Gastroesophageal sphincter (tissue), 4 donors: ENCODE results near the gene FAM83F. TPM values are rescaled to one million over a fixed set of nuclear protein-coding genes. Genes with fewer than 3 reads are reported as not detected.

Experiments used
- ATAC-seq: fragments of 150-250 bp; one replicate; pipeline ENCODE4 v1.9.1; 2016; ENCODE audit warnings: mild to moderate bottlenecking, moderate library complexity
- H3K27ac ChIP-seq, 4 donors: fragments of 200-600 bp; sonication (generic) in 3 of 4; 1 replicate in 3 of 4; 2 replicates in 1 of 4; pipeline ENCODE4 v1.5.1; 2016 to 2019
- H3K27me3 ChIP-seq: fragments of 200-600 bp; sonication (generic); one replicate; pipeline ENCODE4 v1.5.1; 2019
- H3K36me3 ChIP-seq, 2 donors: fragments of 200-600 bp; sonication (generic); one replicate each; pipeline ENCODE4 v1.5.1; 2019; ENCODE audit warnings: control low read depth in 1 of 2
- H3K4me1 ChIP-seq, 3 donors: fragments of 200-600 bp; sonication (generic); 1 replicate in 2 of 3; 2 replicates in 1 of 3; pipeline ENCODE4 v1.5.1; 2016 to 2019; ENCODE audit warnings: control low read depth in 2 of 3
- H3K4me3 ChIP-seq, 2 donors: fragments of 200-600 bp; sonication (generic); one replicate each; pipeline ENCODE4 v1.5.1; 2019; ENCODE audit warnings: mild to moderate bottlenecking in 1 of 2, moderate library complexity in 1 of 2
- H3K9me3 ChIP-seq, 3 donors: fragments of 200-600 bp; sonication (generic); one replicate each; pipeline ENCODE4 v1.5.1; 2017 to 2019; ENCODE audit warnings: control low read depth in 2 of 3
- EP300 ChIP-seq: sonication (generic); formaldehyde crosslinking; IDR thresholded peaks from one replicate; pipeline ENCODE4 v1.6.1; 2017; ENCODE audit warnings: antibody characterized with exemption, mild to moderate bottlenecking
- POLR2A ChIP-seq, 2 donors: fragments of 450-650 bp; IDR thresholded peaks; one replicate each; pipeline ENCODE4 v1.6.1; 2017; ENCODE audit warnings: antibody characterized with exemption in 2 of 2, mild to moderate bottlenecking in 2 of 2, moderate library complexity in 1 of 2
- POLR2AphosphoS5 ChIP-seq: sonication (generic); formaldehyde crosslinking; IDR thresholded peaks from one replicate; pipeline ENCODE4 v1.6.1; 2017; ENCODE audit warnings: antibody characterized with exemption
- WGBS, 2 donors: methylation state at CpG; one replicate each; pipeline ENCODE4 v1.1.5; 2018; ENCODE audit warnings: low coverage in 1 of 2; 5-methylcytosine and 5-hydroxymethylcytosine counted together
- total RNA-seq, 4 donors: library from RNA; depleted of rRNA; stranded (reverse); fragments of >200 nt; gene quantifications; one replicate each; pipeline ENCODE4 v1.1.0, GENCODE V29; 2016
- TF ChIP-seq, protein P1 (sequence below), 4 experiments: fragments of 200-600 bp in 2 of 4; fragments of 450-650 bp in 2 of 4; sonication (generic) in 1 of 4; IDR thresholded peaks; one replicate each; pipeline ENCODE4 v1.5.1; 2017 to 2019; ENCODE audit warnings: antibody characterized with exemption in 4 of 4, mild to moderate bottlenecking in 2 of 4, moderate library complexity in 2 of 4

The FAM83F gene
- total RNA-seq, 4 donors from 2014 or later, result 0.46 to 4.2 (median 0.81) TPM

DNA sequence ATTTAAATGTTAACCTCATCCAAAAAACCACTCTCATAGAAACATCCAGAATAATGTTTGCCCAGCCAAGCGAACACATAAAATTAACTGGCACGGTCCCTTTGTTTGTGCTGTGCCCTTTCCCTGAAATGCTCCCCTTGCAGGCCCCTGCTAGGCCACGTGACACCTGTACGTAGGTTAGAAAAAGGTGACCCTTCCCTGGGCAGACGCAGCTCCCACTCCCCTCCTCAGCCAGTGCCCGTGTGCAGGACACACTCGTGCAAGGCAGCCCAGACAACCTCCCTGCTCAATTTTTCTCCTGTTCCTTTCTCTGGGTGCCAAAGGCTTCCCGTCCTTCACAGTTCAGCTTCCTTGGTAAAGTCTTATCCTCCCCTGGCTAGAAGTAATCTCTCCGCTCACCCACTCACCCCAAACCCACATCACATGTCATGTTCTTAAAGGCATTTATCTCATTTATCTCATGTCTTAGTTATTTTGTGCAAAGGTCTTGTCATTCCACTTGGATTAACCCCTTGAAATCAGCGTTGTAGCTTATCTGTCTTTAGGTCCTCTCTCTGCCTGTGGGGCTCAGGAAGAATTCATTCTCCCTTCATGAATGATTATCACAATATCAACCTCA, 20.7 kb downstream of the FAM83F start:
- ATAC-seq, result no peak
- 57 to 69% methylated on average over 7 to 10 of the region's 10 CpGs for WGBS, 2 donors
- no peaks in the 10 kb centered on the region for H3K9me3 ChIP-seq
- H3K27me3 ChIP-seq, result peaks cover 76% of the 10 kb centered on the region
- H3K36me3 ChIP-seq, result no peaks in the 10 kb centered on the region
- H3K4me1 ChIP-seq, result no peaks in the 10 kb centered on the region
- TF ChIP-seq EP300, result no peak
- TF ChIP-seq, protein P1, sequence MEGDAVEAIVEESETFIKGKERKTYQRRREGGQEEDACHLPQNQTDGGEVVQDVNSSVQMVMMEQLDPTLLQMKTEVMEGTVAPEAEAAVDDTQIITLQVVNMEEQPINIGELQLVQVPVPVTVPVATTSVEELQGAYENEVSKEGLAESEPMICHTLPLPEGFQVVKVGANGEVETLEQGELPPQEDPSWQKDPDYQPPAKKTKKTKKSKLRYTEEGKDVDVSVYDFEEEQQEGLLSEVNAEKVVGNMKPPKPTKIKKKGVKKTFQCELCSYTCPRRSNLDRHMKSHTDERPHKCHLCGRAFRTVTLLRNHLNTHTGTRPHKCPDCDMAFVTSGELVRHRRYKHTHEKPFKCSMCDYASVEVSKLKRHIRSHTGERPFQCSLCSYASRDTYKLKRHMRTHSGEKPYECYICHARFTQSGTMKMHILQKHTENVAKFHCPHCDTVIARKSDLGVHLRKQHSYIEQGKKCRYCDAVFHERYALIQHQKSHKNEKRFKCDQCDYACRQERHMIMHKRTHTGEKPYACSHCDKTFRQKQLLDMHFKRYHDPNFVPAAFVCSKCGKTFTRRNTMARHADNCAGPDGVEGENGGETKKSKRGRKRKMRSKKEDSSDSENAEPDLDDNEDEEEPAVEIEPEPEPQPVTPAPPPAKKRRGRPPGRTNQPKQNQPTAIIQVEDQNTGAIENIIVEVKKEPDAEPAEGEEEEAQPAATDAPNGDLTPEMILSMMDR (IDR thresholded peaks at IDR 0.05), result no peak
- TF ChIP-seq POLR2A (IDR thresholded peaks at IDR 0.05), result no peak
- no peak for TF ChIP-seq POLR2AphosphoS5
- no peak overlapping the region for H3K4me3 ChIP-seq
- no peak overlapping the region for H3K27ac ChIP-seq

- Histone ChIP-seq H3K27me3 (peaks cover 75% of the 10 kb centered on the region), H3K36me3 (no peaks in the 10 kb centered on the region), H3K4me1 (no peaks in the 10 kb centered on the region), H3K9me3 (no peaks in the 10 kb centered on the region), H3K4me3 (no peak overlapping the region), H3K27ac (no peak overlapping the region)
- WGBS, 2 donors, result 79 to 93% methylated on average over 2 to 4 of the region's 6 CpGs
- ATAC-seq, result no peak
- TF ChIP-seq EP300 (no peak), POLR2A (IDR thresholded peaks at IDR 0.05) (no peak), POLR2AphosphoS5 (no peak)
- TF ChIP-seq, protein P1 (IDR thresholded peaks at IDR 0.05), result no peak
Measured at GRCh38 chr22:40018051-40018450, 23.3 kb downstream of the FAM83F start.

DNA sequence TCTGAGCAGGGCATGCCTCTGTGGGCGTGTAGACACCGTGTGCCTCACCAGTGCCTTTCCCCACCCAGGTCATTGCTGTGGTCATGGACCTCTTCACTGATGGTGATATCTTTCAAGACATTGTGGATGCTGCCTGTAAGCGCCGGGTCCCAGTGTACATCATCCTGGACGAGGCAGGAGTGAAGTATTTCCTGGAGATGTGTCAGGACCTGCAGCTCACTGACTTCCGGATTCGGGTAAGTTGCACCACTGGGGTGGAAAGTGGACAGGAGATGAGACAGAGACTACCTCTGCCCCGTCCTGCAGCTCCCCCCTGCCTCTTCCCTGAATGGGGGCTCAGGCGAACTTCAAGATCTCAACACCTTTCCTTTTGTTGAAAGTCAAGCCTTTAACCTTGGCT, 24.3 kb downstream of the FAM83F start:
- peaks cover 85% of the 10 kb centered on the region for H3K27me3 ChIP-seq
- WGBS, 2 donors, result 93 to 100% methylated on average over 1 to 3 of the region's 9 CpGs
- ATAC-seq, result no peak
- TF ChIP-seq, protein P1 (IDR thresholded peaks at IDR 0.05), result no peak
- TF ChIP-seq EP300, result no peak
- TF ChIP-seq POLR2A (IDR thresholded peaks at IDR 0.05), result no peak
- no peak for TF ChIP-seq POLR2AphosphoS5
- H3K27ac ChIP-seq, result no peak overlapping the region
- H3K4me1 ChIP-seq, result no peaks in the 10 kb centered on the region
- H3K4me3 ChIP-seq, result no peak overlapping the region
- no peaks in the 10 kb centered on the region for H3K9me3 ChIP-seq
- H3K36me3 ChIP-seq, result no peaks in the 10 kb centered on the region

- no peak for ATAC-seq
- WGBS, 2 donors, result 62% methylated on average over 2 of the region's 7 CpGs; no CpG with 5 or more reads in 1 of the 2 donors
- no peak overlapping the region for H3K27ac ChIP-seq
- H3K4me1 ChIP-seq, result peaks cover 0 to 8% (median 0%) of the 10 kb centered on the region in 3 donors
- TF ChIP-seq EP300 (no peak), POLR2AphosphoS5 (no peak), POLR2A (IDR thresholded peaks at IDR 0.05) (no peak)
- TF ChIP-seq, protein P1 (IDR thresholded peaks at IDR 0.05), result no peak
- H3K36me3 ChIP-seq, result no peaks in the 10 kb centered on the region
- no peaks in the 10 kb centered on the region for H3K9me3 ChIP-seq
- H3K4me3 ChIP-seq, result no peak overlapping the region
- peaks cover 75% of the 10 kb centered on the region for H3K27me3 ChIP-seq
Measured at GRCh38 chr22:40020956-40021355, 26.2 kb downstream of the FAM83F start.

DNA sequence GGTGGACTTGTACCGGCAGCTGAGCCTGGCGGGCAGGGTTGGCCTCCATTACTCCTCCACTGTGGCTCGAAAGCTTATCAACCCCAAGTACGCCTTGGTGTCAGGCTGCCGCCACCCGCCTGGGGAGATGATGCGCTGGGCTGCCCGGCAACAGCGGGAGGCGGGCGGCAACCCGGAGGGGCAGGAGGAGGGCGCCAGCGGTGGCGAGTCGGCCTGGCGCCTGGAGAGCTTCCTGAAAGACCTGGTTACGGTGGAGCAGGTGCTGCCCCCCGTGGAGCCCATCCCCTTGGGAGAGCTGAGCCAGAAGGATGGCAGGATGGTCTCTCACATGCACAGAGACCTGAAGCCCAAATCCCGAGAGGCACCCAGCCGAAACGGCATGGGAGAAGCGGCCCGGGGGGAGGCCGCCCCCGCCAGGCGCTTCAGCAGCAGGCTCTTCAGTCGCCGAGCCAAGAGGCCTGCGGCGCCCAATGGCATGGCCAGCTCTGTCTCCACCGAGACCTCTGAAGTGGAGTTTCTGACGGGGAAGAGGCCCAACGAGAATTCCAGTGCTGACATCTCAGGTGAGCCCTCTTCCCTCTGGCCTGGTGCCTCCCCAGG, 26.7 kb downstream of the FAM83F start:
- Histone ChIP-seq H3K9me3 (no peaks in the 10 kb centered on the region), H3K27ac (no peak overlapping the region), H3K4me1 (peaks cover 0 to 8% (median 0%) of the 10 kb centered on the region in 3 donors), H3K36me3 (no peaks in the 10 kb centered on the region), H3K27me3 (peaks cover 70% of the 10 kb centered on the region), H3K4me3 (no peak overlapping the region)
- no peak for ATAC-seq
- 90% methylated on average over 2 of the region's 34 CpGs; no CpG with 5 or more reads in 1 of the 2 donors for WGBS, 2 donors
- TF ChIP-seq POLR2A (IDR thresholded peaks at IDR 0.05) (no peak), POLR2AphosphoS5 (no peak), EP300 (no peak)
- TF ChIP-seq, protein P1 (IDR thresholded peaks at IDR 0.05), result no peak
